K562 (cell line): ENCODE data around the gene CDC14B. TPM values are rescaled to one million over a fixed set of nuclear protein-coding genes. Genes with fewer than 3 reads are reported as not detected.
A peak's percentile ranks its signal among the peaks of the same experiment; 100 is the strongest.

Experiments
- ATAC-seq: fragments of 200-7000 bp; cut with Tn5 transposase; 3 replicates; pipeline ENCODE4 v1.9.1; 2020; ENCODE audit warnings: moderate library complexity
- BruUV-seq: library from RNA; stranded (reverse); fragments of 400-500 nt; replicated peaks from 2 replicates; lab custom pipeline; 2021; lab: Mats Ljungman, UMichigan
- CTCF ChIA-PET: fragments of 300-600 bp; formaldehyde crosslinking; extraction: SDS; loops from one replicate; lab custom pipeline; 2021; ENCODE audit warnings: low intra/inter-chr PET ratio; lab: Yijun Ruan, JAX
- POLR2A ChIA-PET: fragments of 300-600, 350-650 bp; sonication (Branson Sonifier 250); formaldehyde crosslinking; extraction: SDS; loops from one replicate; lab custom pipeline; 2021; ENCODE audit warnings: antibody characterized with exemption, inconsistent platforms; lab: Yijun Ruan, JAX
- DNase-seq, 4 experiments: peaks; one replicate each; pipeline versions ENCODE4 v3.0.0 to v3.0.0-alpha.2; 2011 to 2018; ENCODE audit warnings: low spot score in 3 of 4, mixed read lengths in 3 of 4; ENCODE audit errors: extremely low read depth in 1 of 4
- FAIRE-seq: peaks from 2 replicates; lab custom pipeline; 2011; peaks lifted over from hg19 to GRCh38; lab: Jason Lieb, UNC
- H2AFZ ChIP-seq: 2 replicates; pipeline ENCODE4 v1.6.0; 2011; ENCODE audit warnings: low read depth, low read length, control low read depth, inconsistent platforms
- H3K27ac ChIP-seq: fragments of 200-600 bp; 3 replicates; pipeline ENCODE4 v1.8.0; 2011; ENCODE audit warnings: low read depth, mild to moderate bottlenecking, control low read depth, inconsistent platforms, low read length, moderate library complexity, mixed read lengths; ENCODE audit errors: extremely low read depth
- H3K27me3 ChIP-seq, 2 experiments: fragments of 300-600 bp in 1 of 2; 2 replicates in 1 of 2; 3 replicates in 1 of 2; pipeline versions ENCODE4 v1.6.0 to v1.8.0; 2011; ENCODE audit warnings: inconsistent platforms in 2 of 2, low read length in 2 of 2, mild to moderate bottlenecking in 1 of 2, mixed read lengths in 1 of 2, moderate library complexity in 1 of 2; ENCODE audit not compliant: control insufficient read depth in 2 of 2, insufficient read depth in 2 of 2
- H3K36me3 ChIP-seq: fragments of 300-600 bp; 3 replicates; pipeline ENCODE4 v1.8.0; 2011; ENCODE audit warnings: mild to moderate bottlenecking, low read length, inconsistent platforms; ENCODE audit not compliant: control insufficient read depth, insufficient read depth
- H3K4me1 ChIP-seq, 2 experiments: fragments of 200-600 bp in 1 of 2; replicated peaks in 1 of 2; 2 replicates in 1 of 2; 3 replicates in 1 of 2; pipeline versions ENCODE4 v1.5.1 to v1.8.0; 2011; ENCODE audit warnings: inconsistent platforms in 2 of 2, low read length in 2 of 2, mild to moderate bottlenecking in 1 of 2, mixed read lengths in 1 of 2, moderate library complexity in 1 of 2; ENCODE audit not compliant: control insufficient read depth in 2 of 2, insufficient read depth in 2 of 2
- H3K4me2 ChIP-seq: 2 replicates; pipeline ENCODE4 v1.6.1; 2011; ENCODE audit warnings: low read length, control low read depth, inconsistent platforms, mixed read lengths; ENCODE audit not compliant: insufficient read depth
- H3K4me3 ChIP-seq: fragments of 200-600 bp; sonication (generic), shearing (Covaris generic); 2 replicates; pipeline ENCODE4 v1.5.1; 2016; ENCODE audit warnings: control low read depth, inconsistent platforms
- H3K79me2 ChIP-seq: fragments of 200-600 bp; 3 replicates; pipeline ENCODE4 v1.8.0; 2011; ENCODE audit warnings: low read length, inconsistent platforms; ENCODE audit not compliant: control insufficient read depth, insufficient read depth
- H3K9ac ChIP-seq, 2 experiments: 2 replicates each; pipeline versions ENCODE4 v1.6.0 to v1.6.1; 2011; ENCODE audit warnings: low read depth in 2 of 2, low read length in 2 of 2, control low read depth in 1 of 2, inconsistent platforms in 1 of 2, mild to moderate bottlenecking in 1 of 2, mixed read lengths in 1 of 2; ENCODE audit not compliant: insufficient read depth in 1 of 2
- H3K9me1 ChIP-seq: one replicate; pipeline ENCODE4 v1.6.0; 2011; ENCODE audit warnings: inconsistent platforms, mild to moderate bottlenecking, low read length, moderate library complexity; ENCODE audit not compliant: control insufficient read depth, insufficient read depth
- H3K9me3 ChIP-seq: replicated peaks from 2 replicates; pipeline ENCODE4 v1.5.1; 2011; ENCODE audit warnings: low read depth, low read length, inconsistent platforms; ENCODE audit not compliant: control insufficient read depth, insufficient read depth
- H4K20me1 ChIP-seq: replicated peaks from 2 replicates; pipeline ENCODE4 v1.6.1; 2011; ENCODE audit warnings: low read length, inconsistent platforms, mixed read lengths; ENCODE audit not compliant: control insufficient read depth, insufficient read depth
- C11orf30 ChIP-seq: fragments of 450-650 bp; IDR thresholded peaks from 2 replicates; pipeline ENCODE4 v1.6.1; 2016; ENCODE audit warnings: low read depth, mild to moderate bottlenecking
- DPF2 ChIP-seq: fragments of 450-650 bp; IDR thresholded peaks from 2 replicates; pipeline ENCODE4 v1.6.1; 2016
- ELF4 ChIP-seq: fragments of 450-650 bp; formaldehyde crosslinking; IDR thresholded peaks from 2 replicates; pipeline ENCODE4 v1.4.0; 2022; ENCODE audit warnings: missing genetic modification characterization
- GATAD2A ChIP-seq: fragments of 450-650 bp; IDR thresholded peaks from 2 replicates; pipeline ENCODE4 v1.6.1; 2017
- HIVEP1 ChIP-seq: fragments of 250-450 bp; sonication (Bioruptor Pico); IDR thresholded peaks from 2 replicates; pipeline ENCODE4 v1.4.0; 2020; ENCODE audit warnings: mild to moderate bottlenecking
- IRF1 ChIP-seq: sonication (generic); formaldehyde crosslinking; IDR thresholded peaks from 2 replicates; pipeline ENCODE4 v1.8.0; 2022; ENCODE audit warnings: missing genetic modification reagents, mild to moderate bottlenecking, borderline replicate concordance
- KDM1A ChIP-seq, 2 experiments: fragments of 450-650 bp; IDR thresholded peaks; 2 replicates each; pipeline ENCODE4 v1.6.1; 2016; ENCODE audit warnings: mild to moderate bottlenecking in 2 of 2
- MEIS2 ChIP-seq: fragments of 450-650 bp; IDR thresholded peaks from 2 replicates; pipeline ENCODE4 v1.6.1; 2014; ENCODE audit warnings: mild to moderate bottlenecking; ENCODE audit not compliant: partially characterized antibody
- MTF1 ChIP-seq: fragments of 250-450 bp; sonication (Bioruptor Pico); IDR thresholded peaks from 2 replicates; pipeline ENCODE4 v1.9.0; 2021; ENCODE audit warnings: moderate library complexity, mild to moderate bottlenecking, inconsistent platforms, borderline replicate concordance
- NR4A1 ChIP-seq, 2 experiments: fragments of 250-450 bp in 1 of 2; fragments of 450-650 bp in 1 of 2; sonication (Bioruptor Pico) in 1 of 2; IDR thresholded peaks; 2 replicates each; pipeline versions ENCODE4 v1.4.0 to v1.6.1; 2016 to 2020; ENCODE audit warnings: mild to moderate bottlenecking in 2 of 2, missing compliant biosample characterization in 1 of 2, missing genetic modification characterization in 1 of 2, moderate library complexity in 1 of 2
- PHB ChIP-seq: fragments of 250-450 bp; sonication (Bioruptor Pico); IDR thresholded peaks from 2 replicates; pipeline ENCODE4 v1.5.0; 2021
- PKNOX1 ChIP-seq: fragments of 450-650 bp; IDR thresholded peaks from 2 replicates; pipeline ENCODE4 v1.6.1; 2016
- RCOR1 ChIP-seq, 2 experiments: IDR thresholded peaks; 2 replicates each; pipeline ENCODE4 v1.6.1; 2012; ENCODE audit warnings: low read depth in 2 of 2, low read length in 2 of 2, borderline replicate concordance in 1 of 2, improper control_type of control experiment in 1 of 2
- ZNF184 ChIP-seq: sonication (generic); formaldehyde crosslinking; IDR thresholded peaks from 2 replicates; pipeline ENCODE4 v1.5.0; 2020; ENCODE audit warnings: missing genetic modification reagents
- ZNF197 ChIP-seq: fragments of 200-800 bp; sonication (Bioruptor generic); IDR thresholded peaks from 2 replicates; pipeline ENCODE4 v1.6.1; 2016; ENCODE audit warnings: low read depth, missing genetic modification characterization, missing compliant biosample characterization
- ZNF778 ChIP-seq: fragments of 450-650 bp; formaldehyde crosslinking; IDR thresholded peaks from 2 replicates; pipeline ENCODE4 v1.4.0; 2020; ENCODE audit warnings: mild to moderate bottlenecking, moderate library complexity
- WGBS: fragments of 100-300 bp; shearing (Covaris generic); methylation state at CpG from one replicate; pipeline ENCODE4 v1.1.6; 2016; ENCODE audit warnings: low coverage, mixed read lengths; ENCODE audit not compliant: insufficient coverage; ENCODE audit errors: missing lambda C conversion rate; 5-methylcytosine and 5-hydroxymethylcytosine counted together
- in situ Hi-C: fragments of 300-500 bp; cut with MboI; formaldehyde crosslinking; loops from 4 replicates; pipeline ENCODE4 v1.15.0; 2018; ENCODE audit warnings: inconsistent platforms, mixed read lengths
- intact Hi-C: fragments of 100-400 bp; cut with micrococcal nuclease; formaldehyde crosslinking; loops from 2 replicates; pipeline ENCODE4 v1.14.2; 2022
- polyA plus RNA-seq, 8 experiments: library from polyadenylated mRNA; depleted of rRNA in 4 of 8; stranded (reverse) in 5 of 8; unstranded in 3 of 8; fragments of >200 nt; fragmentation: Nextera tagmentation in 2 of 8; fragmentation: Illumina TruSeq in 1 of 8; extraction: Ambion mirVana in 2 of 8; extraction: Trizol in 1 of 8; gene quantifications; 2 replicates each; pipeline versions ENCODE4 v1.2.1 to v1.2.3, GENCODE V29; 2011 to 2014; ENCODE audit warnings: inconsistent platforms in 1 of 8, missing spikeins in 1 of 8
- total RNA-seq, 7 experiments: library from RNA; depleted of rRNA in 6 of 7; stranded (reverse); fragments of >200 nt in 6 of 7; fragmentation: Illumina TruSeq in 2 of 7; extraction: Trizol in 2 of 7; gene quantifications; 2 replicates each; pipeline versions ENCODE4 v1.2.1 to v1.2.3, GENCODE V29; 2011 to 2021; ENCODE audit warnings: low replicate concordance in 1 of 7
- TF ChIP-seq, protein P1 (sequence below): fragments of 450-650 bp; IDR thresholded peaks from 2 replicates; pipeline ENCODE4 v1.6.1; 2014; ENCODE audit warnings: low read depth, mild to moderate bottlenecking, moderate library complexity, borderline replicate concordance
- TF ChIP-seq, protein P2 (sequence below): fragments of 250-450 bp; sonication (Bioruptor Pico); IDR thresholded peaks from 2 replicates; pipeline ENCODE4 v1.8.0; 2021; ENCODE audit warnings: moderate library complexity, mild to moderate bottlenecking, inconsistent platforms
- TF ChIP-seq, protein P3 (sequence below): fragments of 250-450 bp; sonication (Bioruptor Pico); IDR thresholded peaks from 2 replicates; pipeline ENCODE4 v1.5.0; 2021

CDC14B gene
- total and polyA plus RNA-seq, 9 of the 15 experiments (the other 6 are each of a cell fraction or from before 2014, with no cell fraction given): 1.4 to 6.0 (median 3.8) TPM

GRCh38 chr9:96532173-96532572, 87.5 kb downstream of the CDC14B start (continued):
- TF ChIP-seq, protein P1, sequence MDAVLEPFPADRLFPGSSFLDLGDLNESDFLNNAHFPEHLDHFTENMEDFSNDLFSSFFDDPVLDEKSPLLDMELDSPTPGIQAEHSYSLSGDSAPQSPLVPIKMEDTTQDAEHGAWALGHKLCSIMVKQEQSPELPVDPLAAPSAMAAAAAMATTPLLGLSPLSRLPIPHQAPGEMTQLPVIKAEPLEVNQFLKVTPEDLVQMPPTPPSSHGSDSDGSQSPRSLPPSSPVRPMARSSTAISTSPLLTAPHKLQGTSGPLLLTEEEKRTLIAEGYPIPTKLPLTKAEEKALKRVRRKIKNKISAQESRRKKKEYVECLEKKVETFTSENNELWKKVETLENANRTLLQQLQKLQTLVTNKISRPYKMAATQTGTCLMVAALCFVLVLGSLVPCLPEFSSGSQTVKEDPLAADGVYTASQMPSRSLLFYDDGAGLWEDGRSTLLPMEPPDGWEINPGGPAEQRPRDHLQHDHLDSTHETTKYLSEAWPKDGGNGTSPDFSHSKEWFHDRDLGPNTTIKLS: no peak
- TF ChIP-seq ZNF778 (CRISPR knock-in tag) (no peak), NR4A1 (CRISPR knock-in tag; IDR thresholded peaks at IDR 0.05) (no peak), NR4A1 (tag; IDR thresholded peaks at IDR 0.05) (no peak), MTF1 (CRISPR knock-in tag) (no peak)

DNA sequence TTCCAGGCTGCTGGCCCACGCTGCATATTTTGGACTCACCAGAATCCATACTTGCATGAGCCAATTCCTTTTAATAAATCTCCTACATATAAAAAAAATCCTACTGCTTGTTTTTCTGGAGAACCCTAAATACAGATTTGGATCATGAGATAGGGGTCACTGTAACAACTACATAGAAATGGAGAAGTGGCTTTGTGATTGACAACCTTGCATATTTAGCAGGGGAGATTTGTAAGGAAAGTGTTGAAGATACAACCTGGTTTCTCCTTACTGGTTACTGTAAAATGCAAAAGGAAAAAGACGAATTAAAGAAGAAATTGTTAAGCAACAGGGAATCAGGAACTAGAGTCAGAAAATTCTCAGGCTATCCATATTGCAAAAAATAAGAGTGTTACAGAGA, 94.9 kb downstream of the CDC14B start:
- Histone ChIP-seq H3K4me3 (no peak overlapping the region), H3K36me3 (no peaks in the 10 kb centered on the region), H4K20me1 (no peaks in the 10 kb centered on the region), H3K9me1 (no peaks in the 10 kb centered on the region), H3K4me2 (no peak overlapping the region), H2AFZ (no peak overlapping the region), H3K9ac (no peak overlapping the region), H3K27me3 (no peaks in the 10 kb centered on the region), H3K27ac (no peak overlapping the region), H3K9me3 (no peaks in the 10 kb centered on the region), H3K4me1 (no peaks in the 10 kb centered on the region), H3K79me2 (no peaks in the 10 kb centered on the region)
- BruUV-seq: no TSS peak
- ChIA-PET CTCF (no interaction called here), POLR2A (interaction anchor here (1.0 kb wide), 1 partner anchor 10 kb away, joined by 3 read pairs; no protein-coding TSS in a partner anchor)
- WGBS: 11% methylated on average over 2 of the region's 2 CpGs
- FAIRE-seq: no peak
- ATAC-seq: no peak
- in situ Hi-C loops: no loop called here
- intact Hi-C loops: no loop called here
- no peak for DNase-seq
- peak; percentile 25 for TF ChIP-seq MEIS2
- no peak for TF ChIP-seq GATAD2A
- no peak for TF ChIP-seq IRF1 (CRISPR knock-in tag)
- TF ChIP-seq KDM1A (IDR thresholded peaks at IDR 0.05): no peak
- TF ChIP-seq, protein P2, sequence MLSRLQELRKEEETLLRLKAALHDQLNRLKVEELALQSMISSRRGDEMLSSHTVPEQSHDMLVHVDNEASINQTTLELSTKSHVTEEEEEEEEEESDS (CRISPR knock-in tag): no peak
- TF ChIP-seq DPF2: no peak
- TF ChIP-seq, protein P3, sequence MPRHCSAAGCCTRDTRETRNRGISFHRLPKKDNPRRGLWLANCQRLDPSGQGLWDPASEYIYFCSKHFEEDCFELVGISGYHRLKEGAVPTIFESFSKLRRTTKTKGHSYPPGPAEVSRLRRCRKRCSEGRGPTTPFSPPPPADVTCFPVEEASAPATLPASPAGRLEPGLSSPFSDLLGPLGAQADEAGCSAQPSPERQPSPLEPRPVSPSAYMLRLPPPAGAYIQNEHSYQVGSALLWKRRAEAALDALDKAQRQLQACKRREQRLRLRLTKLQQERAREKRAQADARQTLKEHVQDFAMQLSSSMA (CRISPR knock-in tag): no peak
- TF ChIP-seq C11orf30: 0 out of 2 replicates have a peak, but pooled peaks have one; percentile 7
- no peak for TF ChIP-seq ZNF197 (CRISPR knock-in tag)
- TF ChIP-seq PKNOX1: peak; percentile 69; the same call in 1 of the 2 replicates
- TF ChIP-seq ELF4: no peak
- TF ChIP-seq HIVEP1 (CRISPR knock-in tag): no peak
- no peak for TF ChIP-seq PHB (CRISPR knock-in tag)
- no peak for TF ChIP-seq ZNF184
- no peak for TF ChIP-seq RCOR1 (IDR thresholded peaks at IDR 0.05; ENCODE audit: borderline replicate concordance in 1 of 2, low read depth in 2 of 2, low read length in 2 of 2)
